GM18951 (cell line): Measurements from ENCODE around the gene ABITRAM.

ENCODE experiments used
- POLR2A ChIP-seq: IDR thresholded peaks from 4 replicates; pipeline ENCODE4 v1.6.1; 2011; ENCODE audit warnings: mild to moderate bottlenecking; ENCODE audit not compliant: insufficient read length, insufficient read depth; ENCODE audit errors: extremely low read depth
- in situ Hi-C: fragments of 300-500 bp; cut with MboI; formaldehyde crosslinking; loops from one replicate; pipeline ENCODE4 v1.12.0; 2022; ENCODE audit warnings: low sequenced_read_pairs, mixed read lengths, inconsistent platforms; ENCODE audit not compliant: unreplicated experiment

ABITRAM gene

GRCh38 chr9:108983885-108984284 is 49.7 kb downstream of the ABITRAM start:
- in situ Hi-C loops, result no loop called here
- TF ChIP-seq POLR2A, result no peak
